AG10803 (cell line): ENCODE data around the gene MESP1.

Experiments
- DNase-seq: peaks from one replicate; pipeline ENCODE4 v3.0.0; 2010; ENCODE audit warnings: low read depth
- H3K4me3 ChIP-seq: 2 replicates; pipeline ENCODE4 v1.5.1; 2011; ENCODE audit warnings: mild to moderate bottlenecking, low read length, control low read depth
- TF ChIP-seq, protein P1 (sequence below): conservative IDR thresholded peaks from 2 replicates; pipeline ENCODE4 v1.5.1; 2011; ENCODE audit warnings: mild to moderate bottlenecking, low read length, control low read depth, inconsistent platforms

The MESP1 gene

DNA sequence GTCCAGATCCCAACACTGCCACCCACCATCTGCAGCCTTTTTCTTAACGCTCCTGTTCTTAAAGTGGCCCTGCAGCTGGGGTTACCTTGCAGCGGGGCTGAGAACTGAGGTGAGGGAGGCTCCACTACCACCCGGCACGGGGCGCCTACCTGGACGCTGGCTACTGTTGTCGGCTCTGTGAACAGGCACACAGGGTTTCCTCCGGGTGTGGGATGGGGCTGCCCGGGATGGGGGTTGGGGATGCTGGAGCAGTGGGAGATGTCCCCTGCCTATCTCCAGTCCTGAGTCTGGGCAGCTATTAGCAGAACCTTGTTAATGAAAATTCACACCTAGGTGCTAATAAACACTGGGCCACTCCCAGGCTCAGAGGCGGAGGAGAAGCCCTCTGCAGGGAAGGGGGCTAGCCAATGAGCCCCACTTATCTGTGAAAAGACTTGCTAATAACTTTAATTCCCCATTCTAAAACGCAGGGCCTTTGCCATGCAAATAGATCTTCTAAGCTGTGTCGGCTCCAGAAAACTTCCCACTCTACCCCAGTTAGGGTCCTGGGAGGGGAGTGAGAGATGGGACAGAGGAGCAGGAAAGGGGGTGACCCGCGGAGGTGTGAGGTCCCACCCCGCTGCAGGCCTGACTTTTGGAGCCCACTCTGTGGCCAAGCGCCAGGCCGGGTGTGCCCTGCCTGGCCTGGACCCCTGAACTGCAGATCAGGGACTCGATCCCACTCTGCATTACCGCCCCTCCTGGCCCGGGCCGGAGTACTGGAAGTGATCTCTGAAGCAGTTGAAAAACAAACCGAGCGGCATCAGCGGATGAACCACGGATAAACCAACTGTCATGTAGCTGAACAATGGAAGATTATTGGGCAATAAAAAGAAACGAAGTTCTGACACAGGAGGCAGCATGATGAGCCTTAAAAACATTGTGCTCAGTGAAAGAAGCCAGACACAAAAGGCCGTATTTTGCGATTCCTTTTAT, 3.1 kb downstream of the MESP1 start:
- H3K4me3 ChIP-seq = no peak overlapping the region
- DNase-seq = no peak
- TF ChIP-seq, protein P1, sequence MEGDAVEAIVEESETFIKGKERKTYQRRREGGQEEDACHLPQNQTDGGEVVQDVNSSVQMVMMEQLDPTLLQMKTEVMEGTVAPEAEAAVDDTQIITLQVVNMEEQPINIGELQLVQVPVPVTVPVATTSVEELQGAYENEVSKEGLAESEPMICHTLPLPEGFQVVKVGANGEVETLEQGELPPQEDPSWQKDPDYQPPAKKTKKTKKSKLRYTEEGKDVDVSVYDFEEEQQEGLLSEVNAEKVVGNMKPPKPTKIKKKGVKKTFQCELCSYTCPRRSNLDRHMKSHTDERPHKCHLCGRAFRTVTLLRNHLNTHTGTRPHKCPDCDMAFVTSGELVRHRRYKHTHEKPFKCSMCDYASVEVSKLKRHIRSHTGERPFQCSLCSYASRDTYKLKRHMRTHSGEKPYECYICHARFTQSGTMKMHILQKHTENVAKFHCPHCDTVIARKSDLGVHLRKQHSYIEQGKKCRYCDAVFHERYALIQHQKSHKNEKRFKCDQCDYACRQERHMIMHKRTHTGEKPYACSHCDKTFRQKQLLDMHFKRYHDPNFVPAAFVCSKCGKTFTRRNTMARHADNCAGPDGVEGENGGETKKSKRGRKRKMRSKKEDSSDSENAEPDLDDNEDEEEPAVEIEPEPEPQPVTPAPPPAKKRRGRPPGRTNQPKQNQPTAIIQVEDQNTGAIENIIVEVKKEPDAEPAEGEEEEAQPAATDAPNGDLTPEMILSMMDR = no peak

DNA sequence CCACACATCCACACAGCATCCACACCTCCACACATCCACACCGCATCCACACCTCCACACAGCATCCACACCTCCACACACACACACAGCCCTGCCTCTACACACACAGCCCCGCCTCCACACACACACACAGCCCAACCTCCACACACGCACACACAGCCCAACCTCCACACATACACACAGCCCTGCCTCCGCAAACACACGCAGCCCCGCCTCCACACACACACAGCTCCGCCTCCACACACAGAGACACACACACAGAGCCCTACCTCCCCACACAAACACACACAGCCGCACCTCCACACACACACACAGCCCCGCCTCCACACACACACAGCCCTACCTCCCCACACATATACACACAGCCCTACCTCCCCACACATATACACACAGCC, 4.7 kb downstream of the MESP1 start:
- H3K4me3 ChIP-seq = no peak overlapping the region
- TF ChIP-seq, protein P1 = no peak
- no peak for DNase-seq

- no peak for DNase-seq
- TF ChIP-seq, protein P1 = no peak
- no peak overlapping the region for H3K4me3 ChIP-seq
Measured at GRCh38 chr15:89745768-89746167, 5.3 kb downstream of the MESP1 start.

DNA sequence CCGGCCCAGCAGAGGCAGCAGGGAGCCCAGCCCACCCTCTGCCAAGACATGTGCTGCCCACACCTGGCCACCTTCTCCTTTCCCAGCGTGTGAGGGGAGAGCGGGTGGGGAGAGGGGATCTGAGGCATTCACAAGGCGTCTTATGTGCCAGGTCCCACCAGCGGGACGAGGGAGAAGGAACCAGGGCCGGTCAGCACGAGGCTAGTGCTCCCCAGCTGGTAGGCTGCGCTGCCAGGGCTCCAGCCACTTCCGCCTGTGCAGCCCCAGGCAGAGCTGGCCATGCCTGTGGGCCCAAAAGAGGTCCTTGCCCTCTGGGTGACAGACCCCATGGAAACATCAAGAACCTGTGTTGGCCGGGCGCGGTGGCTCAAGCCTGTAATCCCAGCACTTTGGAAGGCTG, 5.9 kb downstream of the MESP1 start:
- TF ChIP-seq, protein P1 = no peak
- H3K4me3 ChIP-seq = no peak overlapping the region
- DNase-seq = no peak

GRCh38 chr15:89743594-89743993, 7.5 kb downstream of the MESP1 start:
- no peak overlapping the region for H3K4me3 ChIP-seq
- TF ChIP-seq, protein P1 = no peak
- no peak for DNase-seq

GRCh38 chr15:89743011-89743410, 8.0 kb downstream of the MESP1 start:
- TF ChIP-seq, protein P1 = no peak
- H3K4me3 ChIP-seq = no peak overlapping the region
- no peak for DNase-seq

- H3K4me3 ChIP-seq = no peak overlapping the region
- DNase-seq = peak; percentile 65
- TF ChIP-seq, protein P1 = peak; percentile 91
Measured at GRCh38 chr15:89740137-89740536, 10.9 kb downstream of the MESP1 start.
